ENCODE measurements around the gene METTL2B. TPM values are rescaled to one million over a fixed set of nuclear protein-coding genes. Genes with fewer than 3 reads are reported as not detected.
A peak's percentile ranks its signal among the peaks of the same experiment; 100 is the strongest.
"Not testable (repeated sequence)": the region's sequence is repeated elsewhere in the genome, so short reads cannot be mapped to it uniquely, and the experiment has no call there.

Gene METTL2B
- total and polyA plus RNA-seq, 2 of the 13 experiments (the other 11 are each of a cell fraction or from before 2014, with no cell fraction given), result 15.5 to 33.1 TPM

GRCh38 chr7:128479082-128479481 is 2.5 kb downstream of the METTL2B start:
- H3K4me3 ChIP-seq (replicated peaks in 1 of 3; ENCODE audit: insufficient read depth in 1 of 3, low read depth in 2 of 3, low read length in 3 of 3); H3K27me3 ChIP-seq (ENCODE audit: control insufficient read depth in 1 of 2, insufficient read depth in 2 of 2, low read length in 2 of 2); ATAC-seq; BruUV-seq (replicated peaks); H2AFZ ChIP-seq (ENCODE audit: low read length); CTCF ChIA-PET (ENCODE audit: low intra/inter-chr PET ratio, low total read pairs); H3K4me2 ChIP-seq (ENCODE audit: low read depth, low read length); H4K20me1 ChIP-seq (ENCODE audit: insufficient read depth, low read length); H3K9me3 ChIP-seq (ENCODE audit: low read length); H3K9ac ChIP-seq (ENCODE audit: insufficient read depth, low read depth, low read length); DNase-seq (ENCODE audit: low spot score); POLR2A ChIA-PET; in situ Hi-C loops (cut with HindIII; ENCODE audit: extremely low pct_ligation_motif_present, low pct_unique_long_range_greater_than_20kb); H3K27ac ChIP-seq (ENCODE audit: extremely low read length, insufficient read depth, low read length); TF ChIP-seq LCORL (CRISPR knock-in tag; IDR thresholded peaks at IDR 0.05): not testable (repeated sequence)
- H3K4me1 ChIP-seq (ENCODE audit: insufficient read depth, low read length), result peaks cover 16% of the 10 kb centered on the region
- peak; percentile 52 for FAIRE-seq
- WGBS (ENCODE audit: low lambda C conversion rate), result 95% methylated on average over 4 of the region's 4 CpGs
- H3K79me2 ChIP-seq (ENCODE audit: insufficient read depth, low read length), result peaks cover 13% of the 10 kb centered on the region
- TF ChIP-seq LCORL (IDR thresholded peaks at IDR 0.05), result 0 out of 2 replicates have a peak, but pooled peaks have one; percentile 27
- intact Hi-C loops (cut with micrococcal nuclease; ENCODE audit: unreplicated experiment), result loop anchor here (5.0 kb wide), 1 partner anchor 53 kb away; no protein-coding TSS in a partner anchor
- H3K36me3 ChIP-seq (replicated peaks in 1 of 2; ENCODE audit: control insufficient read depth in 1 of 2, insufficient read depth in 2 of 2, low read length in 2 of 2), result peaks cover 5 to 20% of the 10 kb centered on the region in 2 experiments; a peak in 3 of 5 replicates

- H3K4me3 ChIP-seq (replicated peaks in 1 of 3; ENCODE audit: insufficient read depth in 1 of 3, low read depth in 2 of 3, low read length in 3 of 3); CTCF ChIA-PET (ENCODE audit: low intra/inter-chr PET ratio, low total read pairs); H3K4me2 ChIP-seq (ENCODE audit: low read depth, low read length); H2AFZ ChIP-seq (ENCODE audit: low read length); H4K20me1 ChIP-seq (ENCODE audit: insufficient read depth, low read length); ATAC-seq; FAIRE-seq; H3K9me3 ChIP-seq (ENCODE audit: low read length); in situ Hi-C loops (cut with HindIII; ENCODE audit: extremely low pct_ligation_motif_present, low pct_unique_long_range_greater_than_20kb); H3K9ac ChIP-seq (ENCODE audit: insufficient read depth, low read depth, low read length); BruUV-seq (replicated peaks); DNase-seq (ENCODE audit: low spot score); H3K27ac ChIP-seq (ENCODE audit: extremely low read length, insufficient read depth, low read length); POLR2A ChIA-PET; intact Hi-C loops (cut with micrococcal nuclease; ENCODE audit: unreplicated experiment); H3K36me3 ChIP-seq (replicated peaks in 1 of 2; ENCODE audit: control insufficient read depth in 1 of 2, insufficient read depth in 2 of 2, low read length in 2 of 2); H3K4me1 ChIP-seq (ENCODE audit: insufficient read depth, low read length); H3K79me2 ChIP-seq (ENCODE audit: insufficient read depth, low read length); H3K27me3 ChIP-seq (ENCODE audit: control insufficient read depth in 1 of 2, insufficient read depth in 2 of 2, low read length in 2 of 2): not testable (repeated sequence)
- 97% methylated on average over 6 of the region's 6 CpGs for WGBS (ENCODE audit: low lambda C conversion rate)
These were observed 11.6 kb downstream of the METTL2B start for GRCh38 chr7:128488134-128488533.

- H2AFZ ChIP-seq (ENCODE audit: low read length), result no peak overlapping the region
- H3K9me3 ChIP-seq (ENCODE audit: low read length), result no peaks in the 10 kb centered on the region
- POLR2A ChIA-PET, result no interaction called here
- FAIRE-seq, result no peak
- no peaks in the 10 kb centered on the region for H3K4me1 ChIP-seq (ENCODE audit: insufficient read depth, low read length)
- 94% methylated on average over 9 of the region's 9 CpGs for WGBS (ENCODE audit: low lambda C conversion rate)
- no peaks in the 10 kb centered on the region for H3K27me3 ChIP-seq (ENCODE audit: control insufficient read depth in 1 of 2, insufficient read depth in 2 of 2, low read length in 2 of 2)
- no peak for ATAC-seq
- H3K79me2 ChIP-seq (ENCODE audit: insufficient read depth, low read length), result no peaks in the 10 kb centered on the region
- peaks cover 4 to 22% of the 10 kb centered on the region in 2 experiments; a peak in 4 of 5 replicates for H3K36me3 ChIP-seq (replicated peaks in 1 of 2; ENCODE audit: control insufficient read depth in 1 of 2, insufficient read depth in 2 of 2, low read length in 2 of 2)
- intact Hi-C loops (cut with micrococcal nuclease; ENCODE audit: unreplicated experiment) (no loop called here), in situ Hi-C loops (cut with HindIII; ENCODE audit: extremely low pct_ligation_motif_present, low pct_unique_long_range_greater_than_20kb) (no loop called here)
- no peaks in the 10 kb centered on the region for H4K20me1 ChIP-seq (ENCODE audit: insufficient read depth, low read length)
- H3K4me3 ChIP-seq (replicated peaks in 1 of 3; ENCODE audit: insufficient read depth in 1 of 3, low read depth in 2 of 3, low read length in 3 of 3), result no peak overlapping the region
- no peak overlapping the region for H3K4me2 ChIP-seq (ENCODE audit: low read depth, low read length)
- no peak for DNase-seq (ENCODE audit: low spot score)
- no peak overlapping the region for H3K27ac ChIP-seq (ENCODE audit: extremely low read length, insufficient read depth, low read length)
- H3K9ac ChIP-seq (ENCODE audit: insufficient read depth, low read depth, low read length), result no peak overlapping the region
- BruUV-seq (replicated peaks), result no TSS peak
- CTCF ChIA-PET (ENCODE audit: low intra/inter-chr PET ratio, low total read pairs), result no interaction called here
- TF ChIP-seq XBP1 (CRISPR knock-in tag; IDR thresholded peaks at IDR 0.05), result no peak
- TF ChIP-seq AHR (CRISPR knock-in tag; IDR thresholded peaks at IDR 0.05), result no peak
- no peak for TF ChIP-seq HNRNPK (IDR thresholded peaks at IDR 0.05; ENCODE audit: low read depth, low read length, poor library complexity, severe bottlenecking)
- no peak for TF ChIP-seq TP53 (CRISPR knock-in tag; conservative IDR thresholded peaks at IDR 0.05)
- TF ChIP-seq CSRNP1 (CRISPR knock-in tag; IDR thresholded peaks at IDR 0.05), result no peak
- TF ChIP-seq ZBTB43 (CRISPR knock-in tag; conservative IDR thresholded peaks at IDR 0.05), result no peak
- TF ChIP-seq ZNF256 (CRISPR knock-in tag; conservative IDR thresholded peaks at IDR 0.05), result no peak
- TF ChIP-seq RAD21 (CRISPR knock-in tag; IDR thresholded peaks at IDR 0.05), result no peak
These were observed 20.9 kb downstream of the METTL2B start for GRCh38 chr7:128497405-128497804.
